GM12878 (cell line): Measurements from ENCODE around the gene BANP. TPM values are rescaled to one million over a fixed set of nuclear protein-coding genes. Genes with fewer than 3 reads are reported as not detected.

Source experiments
- ATAC-seq: fragments of 200-7000 bp; cut with Tn5 transposase; 3 replicates; pipeline ENCODE4 v1.9.1; 2020; ENCODE audit warnings: mild to moderate bottlenecking, moderate library complexity
- BruUV-seq: library from RNA; stranded (reverse); fragments of 400-500 nt; replicated peaks from 2 replicates; lab custom pipeline; 2021; lab: Mats Ljungman, UMichigan
- CTCF ChIA-PET: fragments of 300-600 bp; sonication (Branson Sonifier 250); formaldehyde crosslinking; extraction: SDS; loops from one replicate; lab custom pipeline; 2021; ENCODE audit warnings: inconsistent platforms; lab: Yijun Ruan, JAX
- POLR2A ChIA-PET: fragments of 350-600 bp; formaldehyde crosslinking; extraction: SDS; loops from one replicate; lab custom pipeline; 2021; ENCODE audit warnings: inconsistent platforms; lab: Charles Lee
- RAD21 ChIA-PET: fragments of 300-600 bp; sonication (Branson Sonifier 250); formaldehyde crosslinking; loops from one replicate; lab custom pipeline; 2023; ENCODE audit warnings: antibody characterized with exemption; ENCODE audit not compliant: unreplicated experiment; lab: Charles Lee
- SMC1A ChIA-PET: fragments of 300-600 bp; sonication (Branson Sonifier 250); formaldehyde crosslinking; loops from one replicate; lab custom pipeline; 2023; ENCODE audit not compliant: unreplicated experiment, uncharacterized antibody; lab: Charles Lee
- DNase-seq: peaks from one replicate; pipeline ENCODE4 v3.0.0-alpha.2; 2011; ENCODE audit warnings: low read depth, low spot score
- FAIRE-seq: peaks from 3 replicates; lab custom pipeline; 2011; peaks lifted over from hg19 to GRCh38; lab: Jason Lieb, UNC
- H2AFZ ChIP-seq: 2 replicates; pipeline ENCODE4 v1.6.0; 2011; ENCODE audit warnings: low read depth, low read length, control low read depth; ENCODE audit not compliant: control insufficient read depth
- H3K27ac ChIP-seq: 2 replicates; pipeline ENCODE4 v1.5.1; 2011; ENCODE audit warnings: control low read depth; ENCODE audit not compliant: control insufficient read depth, insufficient read depth
- H3K27me3 ChIP-seq, 2 experiments: replicated peaks in 1 of 2; 2 replicates each; pipeline versions ENCODE4 v1.6.0 to v1.6.1; 2011; ENCODE audit warnings: low read length in 1 of 2; ENCODE audit not compliant: control insufficient read depth in 2 of 2, insufficient read depth in 2 of 2
- H3K36me3 ChIP-seq, 2 experiments: 2 replicates each; pipeline ENCODE4 v1.5.1; 2011; ENCODE audit warnings: low read length in 1 of 2; ENCODE audit not compliant: control insufficient read depth in 2 of 2, insufficient read depth in 2 of 2
- H3K4me1 ChIP-seq: 2 replicates; pipeline ENCODE4 v1.6.1; 2011; ENCODE audit warnings: mild to moderate bottlenecking, low read length, moderate library complexity, mixed read lengths; ENCODE audit not compliant: control insufficient read depth, insufficient read depth
- H3K4me2 ChIP-seq: 2 replicates; pipeline ENCODE4 v1.6.0; 2011; ENCODE audit warnings: control low read depth; ENCODE audit not compliant: control insufficient read depth, insufficient read depth
- H3K4me3 ChIP-seq: fragments of 200-600 bp; sonication (generic); 2 replicates; pipeline ENCODE4 v1.5.1; 2016
- H3K79me2 ChIP-seq: 2 replicates; pipeline ENCODE4 v1.6.0; 2011; ENCODE audit warnings: low read length; ENCODE audit not compliant: control insufficient read depth, insufficient read depth
- H3K9ac ChIP-seq: 2 replicates; pipeline ENCODE4 v1.8.0; 2011; ENCODE audit warnings: low read length, control low read depth, mixed read lengths; ENCODE audit not compliant: control insufficient read depth, insufficient read depth
- H3K9me3 ChIP-seq: replicated peaks from 3 replicates; pipeline ENCODE4 v1.5.1; 2011; ENCODE audit warnings: mild to moderate bottlenecking, low read length; ENCODE audit not compliant: control insufficient read depth, insufficient read depth
- H4K20me1 ChIP-seq: 2 replicates; pipeline ENCODE4 v1.6.0; 2011; ENCODE audit not compliant: control insufficient read depth, insufficient read depth
- ASH2L ChIP-seq: fragments of 300-600, 200-600 bp; sonication (generic); IDR thresholded peaks from 2 replicates; pipeline ENCODE4 v1.6.1; 2017; ENCODE audit warnings: low read depth, mild to moderate bottlenecking, borderline replicate concordance
- BMI1 ChIP-seq: fragments of 450-650 bp; IDR thresholded peaks from 2 replicates; pipeline ENCODE4 v1.6.1; 2016; ENCODE audit warnings: mild to moderate bottlenecking, moderate library complexity, borderline replicate concordance
- FOXM1 ChIP-seq: IDR thresholded peaks from 2 replicates; pipeline ENCODE4 v1.6.1; 2012; ENCODE audit warnings: low read depth, mild to moderate bottlenecking, inconsistent platforms, low read length, moderate library complexity
- MEF2A ChIP-seq: IDR thresholded peaks from 2 replicates; pipeline ENCODE4 v1.6.1; 2011; ENCODE audit warnings: low read depth, mild to moderate bottlenecking, low read length, moderate library complexity; ENCODE audit not compliant: insufficient read depth
- MTA3 ChIP-seq: IDR thresholded peaks from 2 replicates; pipeline ENCODE4 v1.6.1; 2012; ENCODE audit warnings: low read length, inconsistent platforms, borderline replicate concordance
- TBL1XR1 ChIP-seq: IDR thresholded peaks from 2 replicates; pipeline ENCODE4 v1.6.1; 2012; ENCODE audit warnings: low read depth, low read length, improper control_type of control experiment
- WRNIP1 ChIP-seq: IDR thresholded peaks from 2 replicates; pipeline ENCODE4 v1.6.1; 2011; ENCODE audit warnings: low read depth, low read length, improper control_type of control experiment, borderline replicate concordance
- WGBS: methylation state at CpG from one replicate; pipeline ENCODE4 v1.1.6; 2016; ENCODE audit warnings: low lambda C conversion rate; ENCODE audit not compliant: insufficient replicate concordance, insufficient coverage; ENCODE audit errors: missing lambda C conversion rate; 5-methylcytosine and 5-hydroxymethylcytosine counted together
- in situ Hi-C: fragments of 300-500 bp; cut with MboI; formaldehyde crosslinking; loops from 9 replicates; pipeline ENCODE4 v1.14.3; 2018; ENCODE audit warnings: mixed read lengths
- intact Hi-C: fragments of 100-400 bp; cut with micrococcal nuclease; formaldehyde crosslinking; loops from one replicate; pipeline ENCODE4 v1.14.2; 2022; ENCODE audit not compliant: unreplicated experiment
- polyA plus RNA-seq, 11 experiments: library from polyadenylated mRNA; depleted of rRNA in 4 of 11; unstranded in 6 of 11; stranded (reverse) in 5 of 11; fragments of >200 nt; fragmentation: Nextera tagmentation in 4 of 11; fragmentation: Illumina TruSeq in 1 of 11; extraction: Ambion mirVana in 4 of 11; extraction: Trizol in 1 of 11; gene quantifications; 1 replicate in 1 of 11; 2 replicates in 10 of 11; pipeline versions ENCODE4 v1.2.1 to v1.2.3, GENCODE V29; 2011 to 2016; ENCODE audit warnings: inconsistent platforms in 2 of 11, missing spikeins in 2 of 11, low read depth in 1 of 11
- total RNA-seq, 4 experiments: library from RNA; depleted of rRNA in 3 of 4; stranded (reverse); fragments of >200 nt in 3 of 4; fragmentation: Illumina TruSeq in 1 of 4; extraction: Trizol in 1 of 4; gene quantifications; 2 replicates each; pipeline versions ENCODE4 v1.2.1 to v1.2.3, GENCODE V29; 2013 to 2021
- TF ChIP-seq, protein P1 (sequence below): fragments of 450-650 bp; IDR thresholded peaks from 2 replicates; pipeline ENCODE4 v1.6.1; 2018; ENCODE audit warnings: mild to moderate bottlenecking, low read depth, moderate library complexity; ENCODE audit not compliant: partially characterized antibody
- TF ChIP-seq, protein P2 (sequence below): fragments of 450-650 bp; IDR thresholded peaks from 2 replicates; pipeline ENCODE4 v1.6.1; 2017; ENCODE audit warnings: mild to moderate bottlenecking, low read depth, inconsistent platforms; ENCODE audit not compliant: poor library complexity, severe bottlenecking

The BANP gene
- total and polyA plus RNA-seq, 10 of the 15 experiments (the other 5 are each of a cell fraction or from before 2014, with no cell fraction given) = 3.9 to 21.9 (median 12.2) TPM

DNA sequence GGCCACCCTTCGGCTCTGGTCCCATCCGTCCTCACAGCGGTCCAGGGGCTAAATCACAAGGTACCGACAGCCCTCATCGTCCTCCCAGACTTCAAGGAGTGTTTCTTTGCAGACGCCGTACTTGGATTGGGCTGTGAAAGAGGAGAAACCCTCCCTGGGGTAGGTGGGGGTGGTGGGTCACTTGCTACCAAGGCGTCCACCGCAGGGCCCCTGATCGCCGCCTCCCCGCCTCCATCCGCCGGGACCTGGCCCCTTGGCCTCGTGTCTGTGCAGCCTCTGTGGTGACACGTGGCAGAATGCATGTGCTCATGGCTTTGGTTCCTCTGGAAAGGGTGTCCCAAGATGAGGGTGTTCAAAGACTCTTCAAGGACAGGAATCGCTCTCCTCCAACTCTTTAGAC is 151.4 kb downstream of the BANP start:
- ChIA-PET SMC1A (no interaction called here), CTCF (no interaction called here), POLR2A (no interaction called here), RAD21 (no interaction called here)
- no peaks in the 10 kb centered on the region; the same call in 2 of the 3 replicates for H3K9me3 ChIP-seq
- no peaks in the 10 kb centered on the region for H3K36me3 ChIP-seq
- FAIRE-seq = no peak
- no peak overlapping the region for H3K4me3 ChIP-seq
- 68% methylated on average over 17 of the region's 17 CpGs for WGBS
- H2AFZ ChIP-seq = no peak overlapping the region
- H3K9ac ChIP-seq = no peak overlapping the region
- intact Hi-C loops = no loop called here
- in situ Hi-C loops = no loop called here
- H4K20me1 ChIP-seq = no peaks in the 10 kb centered on the region
- no peak for ATAC-seq
- no peaks in the 10 kb centered on the region for H3K79me2 ChIP-seq
- no peak for DNase-seq
- H3K27me3 ChIP-seq = no peaks in the 10 kb centered on the region
- TF ChIP-seq ASH2L = no peak
- no peak for TF ChIP-seq FOXM1
- TF ChIP-seq, protein P1, sequence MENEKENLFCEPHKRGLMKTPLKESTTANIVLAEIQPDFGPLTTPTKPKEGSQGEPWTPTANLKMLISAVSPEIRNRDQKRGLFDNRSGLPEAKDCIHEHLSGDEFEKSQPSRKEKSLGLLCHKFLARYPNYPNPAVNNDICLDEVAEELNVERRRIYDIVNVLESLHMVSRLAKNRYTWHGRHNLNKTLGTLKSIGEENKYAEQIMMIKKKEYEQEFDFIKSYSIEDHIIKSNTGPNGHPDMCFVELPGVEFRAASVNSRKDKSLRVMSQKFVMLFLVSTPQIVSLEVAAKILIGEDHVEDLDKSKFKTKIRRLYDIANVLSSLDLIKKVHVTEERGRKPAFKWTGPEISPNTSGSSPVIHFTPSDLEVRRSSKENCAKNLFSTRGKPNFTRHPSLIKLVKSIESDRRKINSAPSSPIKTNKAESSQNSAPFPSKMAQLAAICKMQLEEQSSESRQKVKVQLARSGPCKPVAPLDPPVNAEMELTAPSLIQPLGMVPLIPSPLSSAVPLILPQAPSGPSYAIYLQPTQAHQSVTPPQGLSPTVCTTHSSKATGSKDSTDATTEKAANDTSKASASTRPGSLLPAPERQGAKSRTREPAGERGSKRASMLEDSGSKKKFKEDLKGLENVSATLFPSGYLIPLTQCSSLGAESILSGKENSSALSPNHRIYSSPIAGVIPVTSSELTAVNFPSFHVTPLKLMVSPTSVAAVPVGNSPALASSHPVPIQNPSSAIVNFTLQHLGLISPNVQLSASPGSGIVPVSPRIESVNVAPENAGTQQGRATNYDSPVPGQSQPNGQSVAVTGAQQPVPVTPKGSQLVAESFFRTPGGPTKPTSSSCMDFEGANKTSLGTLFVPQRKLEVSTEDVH = no peak
- no peak overlapping the region for H3K27ac ChIP-seq
- no TSS peak for BruUV-seq
- no peaks in the 10 kb centered on the region for H3K4me1 ChIP-seq
- H3K4me2 ChIP-seq = no peak overlapping the region

DNA sequence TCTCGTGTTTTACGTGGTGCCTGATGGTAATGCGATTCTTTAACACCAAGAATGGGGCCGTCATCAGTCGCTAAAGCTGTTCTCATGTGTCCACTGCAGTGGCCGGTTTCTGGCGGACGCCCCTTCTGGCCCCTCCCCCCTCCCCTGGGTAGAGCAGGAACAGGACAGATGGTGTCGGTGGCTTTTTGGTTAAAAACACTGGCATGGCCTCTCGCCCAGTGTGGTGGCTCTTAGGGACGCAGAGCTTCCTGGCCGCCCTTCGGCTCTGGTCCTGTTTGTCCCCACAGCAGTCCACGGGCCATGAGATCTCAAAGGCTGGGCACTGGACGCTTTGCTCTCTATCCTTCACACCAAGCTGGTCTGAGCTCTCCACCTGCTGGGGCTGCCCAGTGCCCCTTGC is 151.8 kb downstream of the BANP start:
- in situ Hi-C loops (no loop called here), intact Hi-C loops (no loop called here)
- ATAC-seq = no peak
- no peak for DNase-seq
- no peak overlapping the region for H3K27ac ChIP-seq
- H2AFZ ChIP-seq = no peak overlapping the region
- CTCF ChIA-PET = no interaction called here
- WGBS = 72% methylated on average over 15 of the region's 15 CpGs
- no peak for FAIRE-seq
- POLR2A ChIA-PET = no interaction called here
- H3K4me1 ChIP-seq = no peaks in the 10 kb centered on the region
- RAD21 ChIA-PET = no interaction called here
- no peaks in the 10 kb centered on the region for H3K27me3 ChIP-seq
- H3K4me3 ChIP-seq = no peak overlapping the region
- TF ChIP-seq TBL1XR1 (no peak), MTA3 (no peak), WRNIP1 (no peak), MEF2A (no peak), BMI1 (no peak)
- TF ChIP-seq, protein P2, sequence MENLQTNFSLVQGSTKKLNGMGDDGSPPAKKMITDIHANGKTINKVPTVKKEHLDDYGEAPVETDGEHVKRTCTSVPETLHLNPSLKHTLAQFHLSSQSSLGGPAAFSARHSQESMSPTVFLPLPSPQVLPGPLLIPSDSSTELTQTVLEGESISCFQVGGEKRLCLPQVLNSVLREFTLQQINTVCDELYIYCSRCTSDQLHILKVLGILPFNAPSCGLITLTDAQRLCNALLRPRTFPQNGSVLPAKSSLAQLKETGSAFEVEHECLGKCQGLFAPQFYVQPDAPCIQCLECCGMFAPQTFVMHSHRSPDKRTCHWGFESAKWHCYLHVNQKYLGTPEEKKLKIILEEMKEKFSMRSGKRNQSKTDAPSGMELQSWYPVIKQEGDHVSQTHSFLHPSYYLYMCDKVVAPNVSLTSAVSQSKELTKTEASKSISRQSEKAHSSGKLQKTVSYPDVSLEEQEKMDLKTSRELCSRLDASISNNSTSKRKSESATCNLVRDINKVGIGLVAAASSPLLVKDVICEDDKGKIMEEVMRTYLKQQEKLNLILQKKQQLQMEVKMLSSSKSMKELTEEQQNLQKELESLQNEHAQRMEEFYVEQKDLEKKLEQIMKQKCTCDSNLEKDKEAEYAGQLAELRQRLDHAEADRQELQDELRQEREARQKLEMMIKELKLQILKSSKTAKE = no peak
- BruUV-seq = no TSS peak
- H3K4me2 ChIP-seq = no peak overlapping the region
- SMC1A ChIA-PET = no interaction called here
- no peaks in the 10 kb centered on the region for H3K36me3 ChIP-seq
- H3K79me2 ChIP-seq = no peaks in the 10 kb centered on the region
- no peak overlapping the region for H3K9ac ChIP-seq
- no peaks in the 10 kb centered on the region; the same call in 2 of the 3 replicates for H3K9me3 ChIP-seq
- no peaks in the 10 kb centered on the region for H4K20me1 ChIP-seq
